H9 (cell line): ENCODE data around the gene CHTOP. TPM values are rescaled to one million over a fixed set of nuclear protein-coding genes. Genes with fewer than 3 reads are reported as not detected.

Experiments used
- DNase-seq: peaks from one replicate; pipeline ENCODE4 v3.0.0-alpha.2; 2017
- H2AFZ ChIP-seq: one replicate; pipeline ENCODE4 v1.6.1; 2013; ENCODE audit warnings: mild to moderate bottlenecking, low read length, control low read depth, moderate library complexity
- H2AK5ac ChIP-seq: 2 replicates; pipeline ENCODE4 v1.6.1; 2013; ENCODE audit warnings: low read length, control low read depth, mixed read lengths; ENCODE audit not compliant: insufficient read length
- H2BK120ac ChIP-seq: one replicate; pipeline ENCODE4 v1.6.1; 2013; ENCODE audit warnings: low read depth, mild to moderate bottlenecking, low read length, control low read depth, inconsistent platforms; ENCODE audit not compliant: poor library complexity, severe bottlenecking
- H2BK12ac ChIP-seq: 2 replicates; pipeline ENCODE4 v1.6.1; 2013; ENCODE audit warnings: low read length, control low read depth, mixed read lengths, low read depth; ENCODE audit not compliant: insufficient read length
- H2BK15ac ChIP-seq: 2 replicates; pipeline ENCODE4 v1.6.1; 2013; ENCODE audit warnings: low read depth, low read length, control low read depth
- H2BK20ac ChIP-seq: one replicate; pipeline ENCODE4 v1.6.1; 2013; ENCODE audit warnings: low read depth, mild to moderate bottlenecking, low read length, control low read depth, inconsistent platforms; ENCODE audit not compliant: poor library complexity, severe bottlenecking
- H2BK5ac ChIP-seq: 2 replicates; pipeline ENCODE4 v1.6.1; 2013; ENCODE audit warnings: low read length, control low read depth, mixed read lengths; ENCODE audit not compliant: insufficient read length
- H3K14ac ChIP-seq: 2 replicates; pipeline ENCODE4 v1.6.1; 2013; ENCODE audit warnings: low read length, control low read depth; ENCODE audit not compliant: insufficient read depth
- H3K18ac ChIP-seq: 2 replicates; pipeline ENCODE4 v1.6.1; 2013; ENCODE audit warnings: low read depth, mild to moderate bottlenecking, mixed read lengths, low read length, control low read depth; ENCODE audit not compliant: insufficient read length
- H3K23ac ChIP-seq: 2 replicates; pipeline ENCODE4 v1.6.1; 2013; ENCODE audit warnings: low read length, control low read depth, mixed read lengths, low read depth; ENCODE audit not compliant: insufficient read length
- H3K23me2 ChIP-seq: 2 replicates; pipeline ENCODE4 v1.6.1; 2013; ENCODE audit warnings: low read depth, mild to moderate bottlenecking, mixed read lengths, low read length, control low read depth; ENCODE audit not compliant: insufficient read length, poor library complexity, severe bottlenecking
- H3K27ac ChIP-seq: 2 replicates; pipeline ENCODE4 v1.5.1; 2013; ENCODE audit warnings: low read length, control low read depth, mixed read lengths, low read depth; ENCODE audit not compliant: insufficient read length
- H3K27me3 ChIP-seq: 2 replicates; pipeline ENCODE4 v1.6.1; 2013; ENCODE audit warnings: low read length, control low read depth, inconsistent platforms; ENCODE audit not compliant: insufficient read depth
- H3K4ac ChIP-seq: 2 replicates; pipeline ENCODE4 v1.6.1; 2013; ENCODE audit warnings: low read depth, mild to moderate bottlenecking, control low read depth, inconsistent platforms, low read length, moderate library complexity
- H3K4me1 ChIP-seq: 2 replicates; pipeline ENCODE4 v1.6.1; 2013; ENCODE audit warnings: low read length, control low read depth, inconsistent platforms; ENCODE audit not compliant: insufficient read depth
- H3K4me2 ChIP-seq: 2 replicates; pipeline ENCODE4 v1.6.1; 2013; ENCODE audit warnings: low read length, control low read depth, mixed read lengths; ENCODE audit not compliant: insufficient read length, insufficient read depth
- H3K56ac ChIP-seq: 2 replicates; pipeline ENCODE4 v1.6.1; 2013; ENCODE audit warnings: low read depth, mild to moderate bottlenecking, mixed read lengths, low read length, control low read depth; ENCODE audit not compliant: insufficient read length
- H3K79me1 ChIP-seq: 2 replicates; pipeline ENCODE4 v1.6.1; 2013; ENCODE audit warnings: low read depth, mild to moderate bottlenecking, moderate library complexity, low read length, control low read depth, inconsistent platforms; ENCODE audit not compliant: insufficient read depth, poor library complexity, severe bottlenecking
- H3K79me2 ChIP-seq: 2 replicates; pipeline ENCODE4 v1.6.1; 2013; ENCODE audit warnings: low read length, control low read depth, inconsistent platforms; ENCODE audit not compliant: insufficient read depth
- H3K9ac ChIP-seq: 2 replicates; pipeline ENCODE4 v1.6.1; 2013; ENCODE audit warnings: low read length, control low read depth, mixed read lengths; ENCODE audit not compliant: insufficient read length; ENCODE audit errors: extremely low read depth
- H3K9me3 ChIP-seq: one replicate; pipeline ENCODE4 v1.6.1; 2013; ENCODE audit warnings: low read depth, low read length, inconsistent platforms; ENCODE audit not compliant: control insufficient read depth
- H3T11ph ChIP-seq: one replicate; pipeline ENCODE4 v1.6.1; 2013; ENCODE audit warnings: mild to moderate bottlenecking, low read length, control low read depth, inconsistent platforms
- H4K20me1 ChIP-seq: one replicate; pipeline ENCODE4 v1.6.1; 2013; ENCODE audit not compliant: control insufficient read depth, insufficient read length, insufficient read depth
- H4K5ac ChIP-seq: 2 replicates; pipeline ENCODE4 v1.6.1; 2013; ENCODE audit warnings: low read depth, mild to moderate bottlenecking, mixed read lengths, low read length, control low read depth; ENCODE audit not compliant: insufficient read length
- H4K8ac ChIP-seq: replicated peaks from 2 replicates; pipeline ENCODE4 v1.6.1; 2013; ENCODE audit warnings: low read length, control low read depth, mixed read lengths, low read depth; ENCODE audit not compliant: insufficient read length
- H4K91ac ChIP-seq: 2 replicates; pipeline ENCODE4 v1.6.1; 2013; ENCODE audit warnings: low read depth, mild to moderate bottlenecking, moderate library complexity, mixed read lengths, low read length, control low read depth; ENCODE audit not compliant: insufficient read length
- H3K27ac Mint-ChIP-seq, 3 experiments: 2 replicates in 2 of 3; 3 replicates in 1 of 3; pipeline ENCODE4 v1.8.0; 2020 to 2021; ENCODE audit warnings: mixed read lengths in 3 of 3, mild to moderate bottlenecking in 1 of 3, moderate library complexity in 1 of 3
- H3K27me3 Mint-ChIP-seq: 2 replicates; pipeline ENCODE4 v1.8.0; 2021; ENCODE audit warnings: low read depth, mild to moderate bottlenecking, moderate library complexity, mixed read lengths
- H3K36me3 Mint-ChIP-seq, 3 experiments: 2 replicates in 2 of 3; 3 replicates in 1 of 3; pipeline ENCODE4 v1.8.0; 2020 to 2021; ENCODE audit warnings: low read depth in 3 of 3, mixed read lengths in 3 of 3; ENCODE audit not compliant: insufficient read depth in 1 of 3
- H3K4me1 Mint-ChIP-seq, 2 experiments: 2 replicates each; pipeline ENCODE4 v1.8.0; 2020; ENCODE audit warnings: mixed read lengths in 2 of 2
- H3K4me3 Mint-ChIP-seq, 2 experiments: 2 replicates in 1 of 2; 3 replicates in 1 of 2; pipeline ENCODE4 v1.8.0; 2020 to 2021; ENCODE audit warnings: mild to moderate bottlenecking in 2 of 2, mixed read lengths in 2 of 2, moderate library complexity in 1 of 2
- H3K9me3 Mint-ChIP-seq, 2 experiments: 2 replicates in 1 of 2; 3 replicates in 1 of 2; pipeline ENCODE4 v1.8.0; 2020; ENCODE audit warnings: mild to moderate bottlenecking in 2 of 2, mixed read lengths in 2 of 2, moderate library complexity in 1 of 2
- CTCF ChIP-seq: fragments of 200-600 bp; sonication (generic); conservative IDR thresholded peaks from 3 replicates; pipeline ENCODE4 v1.8.0; 2021; ENCODE audit warnings: antibody characterized with exemption, mild to moderate bottlenecking
- WGBS: extraction: QIAGEN DNeasy Blood & Tissue Kit; methylation state at CpG from one replicate; pipeline ENCODE4 v1.1.7; 2013; ENCODE audit warnings: missing lambda C conversion rate, low lambda C conversion rate, mixed read lengths; ENCODE audit not compliant: insufficient read length; ENCODE audit errors: extremely low coverage; 5-methylcytosine and 5-hydroxymethylcytosine counted together
- total RNA-seq: library from RNA; stranded (reverse); gene quantifications from 2 replicates; pipeline ENCODE4 v1.2.1, GENCODE V29; 2021

The CHTOP gene
- total RNA-seq, 1 experiment from 2014 or later = 126 TPM

GRCh38 chr1:153592748-153593147, 41.1 kb upstream of the CHTOP start:
- Histone ChIP-seq H3K79me1 (no peaks in the 10 kb centered on the region), H3K79me2 (no peaks in the 10 kb centered on the region), H2AK5ac (no peak overlapping the region), H3K56ac (no peak overlapping the region), H2BK120ac (no peak overlapping the region), H3K27ac (no peak overlapping the region), H3K4me2 (no peak overlapping the region), H3K27me3 (no peaks in the 10 kb centered on the region), H2BK20ac (no peak overlapping the region), H2BK12ac (no peak overlapping the region), H3K14ac (no peak overlapping the region), H4K20me1 (no peaks in the 10 kb centered on the region), H4K91ac (no peak overlapping the region), H3K9me3 (no peaks in the 10 kb centered on the region), H2AFZ (no peak overlapping the region), H3K4ac (no peak overlapping the region), H3K4me1 (no peaks in the 10 kb centered on the region; the same call in 1 of the 2 replicates), H4K5ac (no peak overlapping the region), H3K9ac (no peak overlapping the region), H3K23ac (no peak overlapping the region), H3K18ac (no peak overlapping the region), H4K8ac (no peak overlapping the region), H3K23me2 (no peaks in the 10 kb centered on the region), H3T11ph (no peak overlapping the region), H2BK15ac (no peak overlapping the region), H2BK5ac (no peak overlapping the region)
- Mint-ChIP-seq H3K4me3 (no peak overlapping the region), H3K27me3 (no peaks in the 10 kb centered on the region), H3K27ac (no peak overlapping the region; a peak in 1 of 7 replicates), H3K4me1 (peaks cover 3 to 7% of the 10 kb centered on the region in 2 experiments; a peak in 3 of 4 replicates), H3K9me3 (no peaks in the 10 kb centered on the region), H3K36me3 (no peaks in the 10 kb centered on the region)
- no CpG with 5 or more reads among the region's 4 CpGs for WGBS
- DNase-seq = no peak
- no peak for TF ChIP-seq CTCF
